ENCODE data around the gene KBTBD8.

The KBTBD8 gene

GRCh38 chr3:67059443-67059842 is 61.3 kb downstream of the KBTBD8 start:
- TF ChIP-seq CTCF (IDR thresholded peaks at IDR 0.05; ENCODE audit: borderline replicate concordance, control extremely low read depth, extremely low read depth, insufficient read depth, missing control alignments) = no peak
- no peak for DNase-seq (ENCODE audit: low spot score)
- in situ Hi-C loops (cut with MboI; ENCODE audit: low sequenced_read_pairs, unreplicated experiment) = no loop called here

Measured in GM13976 (cell line).